HG03521 (cell line): ENCODE measurements around the gene ADRB2.

Source experiments
- ATAC-seq: cut with Tn5 transposase; IDR thresholded peaks from one replicate; pipeline ENCODE4 v1.9.1; 2021; ENCODE audit warnings: mild to moderate bottlenecking, moderate library complexity; ENCODE audit not compliant: unreplicated experiment

ADRB2 gene

GRCh38 chr5:148805326-148806290 lies 20.8 kb upstream of the ADRB2 start:
- peak; percentile 19 for ATAC-seq

- ATAC-seq, result no peak
These were observed 19.9 kb upstream of the ADRB2 start for GRCh38 chr5:148806520-148806931.

DNA sequence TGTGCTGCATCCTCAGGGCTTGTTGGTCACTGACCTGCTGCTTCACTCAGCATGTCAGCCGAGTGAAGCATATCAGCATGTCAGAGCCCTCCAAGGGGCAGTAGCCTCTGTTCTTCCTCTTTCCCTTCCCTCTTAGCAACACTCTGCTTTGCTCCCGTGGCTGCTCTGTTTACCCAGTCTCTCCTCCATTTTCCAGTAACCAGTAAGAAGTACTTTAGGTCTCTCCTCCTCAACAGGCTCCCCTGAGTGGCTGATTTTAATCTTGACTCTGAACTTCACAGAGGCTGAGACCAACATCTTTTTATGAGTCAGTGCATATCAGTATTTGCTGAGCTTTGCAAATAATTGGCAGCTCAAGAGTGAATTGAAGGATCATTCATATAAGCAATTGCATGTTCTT lies 18.6 kb upstream of the ADRB2 start:
- no peak for ATAC-seq

DNA sequence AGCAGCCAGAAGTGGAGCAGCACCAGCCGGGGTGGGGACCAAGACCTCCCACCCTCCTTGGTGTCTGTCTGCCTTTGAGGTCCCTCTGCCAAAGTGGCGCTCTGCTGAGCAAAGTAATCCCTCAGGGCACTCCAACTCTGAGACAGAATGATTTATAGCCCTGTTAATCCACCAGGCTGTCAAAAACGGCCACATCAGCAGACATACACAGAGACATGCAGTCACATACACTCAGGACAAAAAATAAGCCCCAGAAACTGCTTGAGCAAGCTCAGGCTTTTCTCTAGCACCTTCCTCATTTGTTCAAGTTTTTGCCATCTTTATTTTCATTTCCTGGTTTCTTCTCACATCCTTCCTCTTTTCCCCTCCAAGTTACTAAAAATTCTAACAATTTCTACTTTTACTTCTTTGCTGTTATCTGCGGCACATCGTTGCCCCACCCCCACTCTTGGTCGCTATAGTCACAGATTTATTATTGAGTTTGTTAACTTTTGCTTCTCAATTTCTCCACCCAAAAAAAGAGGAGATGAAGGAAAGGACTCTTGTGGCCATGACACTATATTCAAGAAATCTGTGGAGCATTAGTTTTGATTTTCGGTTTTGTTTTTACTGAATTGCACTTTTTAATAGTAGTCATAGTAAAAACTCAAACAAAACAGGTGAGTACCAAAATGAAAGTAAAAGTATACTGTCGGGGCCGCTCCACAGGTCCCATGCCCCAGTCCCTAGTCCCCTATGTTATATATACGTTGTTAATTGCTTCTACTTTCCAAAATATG lies 17.4 kb upstream of the ADRB2 start:
- ATAC-seq, result peak; percentile 62

GRCh38 chr5:148809781-148810524 lies 16.5 kb upstream of the ADRB2 start:
- ATAC-seq, result no peak

GRCh38 chr5:148810823-148811222 lies 15.6 kb upstream of the ADRB2 start:
- ATAC-seq, result no peak

DNA sequence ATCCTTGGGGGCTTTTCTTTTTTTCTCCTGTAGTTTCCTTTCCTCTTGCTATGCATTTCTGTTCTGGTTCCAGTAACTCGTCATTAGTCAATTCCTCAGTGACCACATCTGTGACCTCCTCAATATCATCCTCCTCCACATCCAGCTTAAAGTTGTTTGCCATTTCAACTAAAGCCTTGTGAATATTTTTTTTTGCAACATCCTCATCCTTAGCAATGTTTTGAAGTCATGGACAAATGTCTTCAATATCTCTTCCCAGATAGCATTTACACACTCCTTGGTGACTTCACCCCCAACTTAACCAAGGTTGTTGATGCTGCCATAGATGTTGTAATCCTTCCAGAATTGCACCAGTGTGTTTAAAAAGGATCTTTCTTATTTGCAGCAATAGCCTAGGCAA lies 14.7 kb upstream of the ADRB2 start:
- no peak for ATAC-seq

GRCh38 chr5:148815086-148815485 lies 11.3 kb upstream of the ADRB2 start:
- ATAC-seq, result no peak

DNA sequence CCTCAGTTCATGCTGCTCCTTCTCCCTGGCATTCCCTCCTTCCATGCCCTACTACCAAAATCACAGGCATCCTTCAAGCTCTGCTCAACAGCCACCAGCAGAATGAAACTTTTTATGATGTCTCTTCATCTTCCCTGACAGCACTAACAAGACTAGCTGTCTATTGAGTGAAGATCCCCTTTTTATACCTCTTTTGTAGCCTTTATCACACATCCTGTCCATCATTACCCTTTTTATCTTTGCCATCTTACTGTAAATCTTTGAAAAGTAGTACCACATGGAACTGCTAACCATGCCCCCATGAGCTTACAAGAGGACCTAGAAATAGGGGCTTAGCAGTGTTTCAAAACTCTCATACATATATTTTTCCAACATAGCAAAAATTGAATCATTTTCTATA lies 10.8 kb upstream of the ADRB2 start:
- no peak for ATAC-seq

GRCh38 chr5:148816357-148816756 lies 10.1 kb upstream of the ADRB2 start:
- ATAC-seq, result no peak

DNA sequence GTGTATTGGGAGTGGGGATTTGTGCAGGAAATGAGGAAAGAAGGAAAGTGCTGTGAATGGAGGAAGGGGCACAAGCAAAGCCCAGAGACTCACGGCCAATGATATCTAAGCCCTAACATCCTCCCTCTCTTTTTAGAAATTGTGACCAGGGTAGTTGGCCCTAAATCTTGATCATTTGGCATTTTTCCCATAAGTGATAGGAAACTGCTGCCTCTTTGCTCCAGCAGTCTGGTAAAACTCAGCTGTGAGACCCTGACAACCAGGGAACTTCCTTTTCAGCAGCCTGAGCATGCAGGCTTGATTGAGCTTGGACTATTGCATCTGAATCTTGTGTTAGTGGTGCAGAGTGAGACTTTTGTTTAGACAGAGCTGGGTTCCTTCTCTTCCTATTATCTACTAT lies 9.6 kb upstream of the ADRB2 start:
- ATAC-seq, result no peak

- no peak for ATAC-seq
These were observed 8.8 kb upstream of the ADRB2 start for GRCh38 chr5:148817606-148818005.

- no peak for ATAC-seq
These were observed 5.7 kb upstream of the ADRB2 start for GRCh38 chr5:148820461-148821395.

GRCh38 chr5:148823871-148824270 lies 2.5 kb upstream of the ADRB2 start:
- ATAC-seq, result no peak

- ATAC-seq, result no peak
These were observed 727 bp upstream of the ADRB2 start for GRCh38 chr5:148825716-148826052.

DNA sequence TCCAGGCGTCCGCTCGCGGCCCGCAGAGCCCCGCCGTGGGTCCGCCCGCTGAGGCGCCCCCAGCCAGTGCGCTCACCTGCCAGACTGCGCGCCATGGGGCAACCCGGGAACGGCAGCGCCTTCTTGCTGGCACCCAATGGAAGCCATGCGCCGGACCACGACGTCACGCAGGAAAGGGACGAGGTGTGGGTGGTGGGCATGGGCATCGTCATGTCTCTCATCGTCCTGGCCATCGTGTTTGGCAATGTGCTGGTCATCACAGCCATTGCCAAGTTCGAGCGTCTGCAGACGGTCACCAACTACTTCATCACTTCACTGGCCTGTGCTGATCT lies 294 bp downstream of the ADRB2 start:
- no peak for ATAC-seq

- no peak for ATAC-seq
These were observed 1.3 kb downstream of the ADRB2 start for GRCh38 chr5:148827723-148828122.

- ATAC-seq, result no peak
These were observed 2.3 kb downstream of the ADRB2 start for GRCh38 chr5:148828511-148829247.

GRCh38 chr5:148829248-148829594 lies 2.8 kb downstream of the ADRB2 start:
- no peak for ATAC-seq

DNA sequence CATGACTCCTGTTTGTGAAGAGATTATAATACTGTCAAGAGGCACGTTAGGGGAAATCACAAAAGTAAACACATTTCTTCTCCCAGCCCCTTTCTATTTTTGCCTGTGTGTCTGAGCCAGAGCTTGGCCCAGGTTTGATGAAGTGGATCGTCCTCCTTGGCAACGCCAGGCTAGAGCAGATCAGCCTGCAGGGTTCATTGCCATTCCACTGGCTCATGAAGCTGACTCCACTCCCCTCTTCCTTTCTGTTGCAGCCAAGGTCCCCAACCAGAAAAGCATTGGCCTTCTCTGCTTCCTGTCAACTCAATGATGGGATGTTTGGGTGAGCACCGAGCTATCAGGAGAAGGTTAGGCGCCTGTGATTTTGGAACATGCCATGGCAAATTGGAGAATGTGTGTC lies 3.3 kb downstream of the ADRB2 start:
- no peak for ATAC-seq
